HuH-7.5 (cell line): ENCODE results near the gene ARHGEF40.
A peak's percentile ranks its signal among the peaks of the same experiment; 100 is the strongest.
"Not testable (repeated sequence)": the region's sequence is repeated elsewhere in the genome, so short reads cannot be mapped to it uniquely, and the experiment has no call there.

ENCODE experiments used
- DNase-seq: peaks from one replicate; pipeline ENCODE4 v3.0.0; 2011; ENCODE audit warnings: low spot score

The ARHGEF40 gene

GRCh38 chr14:21039585-21040369 lies 30.3 kb upstream of the ARHGEF40 start:
- peak; percentile 63 for DNase-seq

GRCh38 chr14:21040370-21040925 lies 29.7 kb upstream of the ARHGEF40 start:
- DNase-seq, result no peak

DNA sequence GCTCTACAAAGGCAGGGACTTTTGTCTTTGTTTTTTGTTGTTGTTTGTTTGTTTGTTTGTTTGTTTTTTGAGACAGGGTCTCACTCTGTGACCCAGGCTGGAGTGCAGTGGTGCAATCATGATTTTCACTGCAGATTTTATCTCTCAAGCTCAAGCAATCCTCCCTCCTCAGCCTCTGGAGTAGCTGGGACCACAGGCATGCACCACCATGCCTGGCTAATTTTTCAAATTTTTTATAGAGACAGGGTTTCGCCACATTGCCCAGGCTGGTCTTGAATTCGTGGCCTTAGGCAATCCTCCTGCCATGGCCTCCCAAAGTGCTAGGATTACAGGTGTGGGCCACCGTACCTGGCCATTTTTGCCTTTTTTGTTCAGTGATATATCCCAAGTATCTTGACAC lies 29.2 kb upstream of the ARHGEF40 start:
- DNase-seq, result not testable (repeated sequence)

DNA sequence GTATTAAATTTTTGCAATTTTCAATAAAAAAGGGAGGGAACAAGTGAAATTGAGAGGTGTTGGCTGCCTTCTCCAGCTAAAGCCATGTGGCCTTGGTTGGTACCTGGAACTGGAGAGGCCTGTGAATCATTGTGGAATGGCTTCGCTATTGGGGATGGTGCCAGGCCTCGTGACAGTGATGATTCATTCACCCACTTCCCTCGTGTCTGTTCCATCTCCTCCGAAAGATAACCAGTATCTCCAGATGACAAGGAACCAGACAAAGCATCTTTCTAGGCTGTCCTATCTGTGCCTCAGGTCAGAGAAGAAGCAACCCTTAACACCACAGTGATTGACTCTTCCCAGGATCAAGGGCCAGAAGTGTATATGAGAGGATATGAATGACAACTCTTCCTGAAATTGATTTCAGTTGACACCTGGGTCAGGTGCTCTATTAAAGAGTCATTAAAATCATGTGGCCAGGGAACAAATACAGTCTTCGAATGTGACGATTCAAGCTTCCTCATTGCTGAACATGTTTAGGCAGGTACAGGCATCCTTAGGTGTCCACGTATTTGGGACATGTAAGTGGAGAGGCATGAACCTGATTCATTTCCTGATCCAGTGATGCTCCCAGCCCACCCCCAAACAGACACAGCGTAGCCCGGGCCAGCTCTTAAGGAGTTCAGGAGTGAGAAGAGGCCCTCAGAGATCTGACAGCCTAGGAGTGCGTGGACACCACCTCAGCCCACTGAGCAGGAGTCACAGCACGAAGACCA lies 28.2 kb upstream of the ARHGEF40 start, which contains the start of gene RNASE7:
TSS of gene RNASE7 (plus strand) at position 687 of the 758 bp plus-strand sequence. CDS start 631 bp downstream, outside the sequence.
- no peak for DNase-seq

GRCh38 chr14:21042918-21043317 lies 27.2 kb upstream of the ARHGEF40 start:
- DNase-seq, result no peak

- DNase-seq, result no peak
Observed at GRCh38 chr14:21043387-21043973, 26.6 kb upstream of the ARHGEF40 start.

- DNase-seq, result no peak
Observed at GRCh38 chr14:21043974-21044618, 26.0 kb upstream of the ARHGEF40 start.

DNA sequence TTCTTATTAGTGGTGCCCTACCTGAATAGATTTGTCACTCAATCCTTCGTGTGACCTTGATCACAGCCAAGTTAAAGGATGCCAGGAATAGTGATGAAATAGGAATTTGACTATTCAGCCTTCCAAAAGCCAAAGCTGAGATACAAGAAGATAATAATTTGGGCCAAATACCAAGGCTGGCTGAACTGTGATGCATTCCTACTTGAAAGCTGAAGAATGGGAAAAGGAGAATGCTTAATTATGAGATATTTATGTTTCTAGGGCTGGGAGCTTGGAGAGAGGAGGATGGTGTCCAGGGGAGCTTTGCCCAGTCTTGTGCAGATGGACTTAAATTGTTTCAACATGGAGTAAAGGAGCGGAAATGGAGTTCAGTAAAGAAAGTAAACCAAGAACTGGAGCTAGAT lies 22.7 kb upstream of the ARHGEF40 start:
- DNase-seq, result no peak

DNA sequence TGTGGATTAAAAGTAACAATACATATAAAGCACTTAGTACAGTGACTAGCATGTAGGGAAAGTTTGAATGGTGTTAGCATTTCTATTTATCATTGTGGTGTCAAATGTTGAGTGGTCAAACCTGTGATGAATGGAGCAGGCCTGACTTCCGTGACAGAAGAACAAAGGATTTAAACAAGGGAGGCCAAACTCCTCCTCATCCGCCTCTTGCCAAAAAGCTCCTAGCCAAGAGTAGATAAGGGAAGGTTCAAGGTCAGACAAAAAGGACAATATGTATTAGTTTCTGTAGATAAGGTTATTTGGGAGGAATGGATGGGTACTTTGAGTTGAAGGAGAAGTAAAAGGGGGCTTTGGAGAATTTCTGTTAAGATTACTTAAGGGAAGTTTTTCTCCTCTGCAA lies 21.5 kb upstream of the ARHGEF40 start:
- DNase-seq, result no peak

- DNase-seq, result no peak
Observed at GRCh38 chr14:21049271-21049673, 20.8 kb upstream of the ARHGEF40 start.

DNA sequence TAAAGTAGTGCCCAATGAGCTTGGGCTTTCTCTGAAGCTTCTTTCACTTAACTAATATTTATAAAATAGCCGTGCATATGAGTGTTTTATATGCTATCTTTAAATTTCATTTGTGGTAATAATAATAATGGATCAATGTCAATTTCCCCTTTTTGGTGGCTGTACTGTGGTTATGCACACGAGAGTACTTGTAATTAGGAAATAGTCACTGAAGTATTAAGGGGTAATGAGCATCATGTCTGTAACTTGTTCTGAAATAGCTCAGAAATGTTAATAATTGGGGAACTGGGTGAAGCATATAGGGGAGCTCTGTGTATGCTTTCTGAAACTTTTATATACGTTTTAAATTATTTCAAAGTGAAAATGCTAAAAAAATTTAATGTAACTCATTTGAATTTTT lies 19.5 kb upstream of the ARHGEF40 start:
- no peak for DNase-seq

DNA sequence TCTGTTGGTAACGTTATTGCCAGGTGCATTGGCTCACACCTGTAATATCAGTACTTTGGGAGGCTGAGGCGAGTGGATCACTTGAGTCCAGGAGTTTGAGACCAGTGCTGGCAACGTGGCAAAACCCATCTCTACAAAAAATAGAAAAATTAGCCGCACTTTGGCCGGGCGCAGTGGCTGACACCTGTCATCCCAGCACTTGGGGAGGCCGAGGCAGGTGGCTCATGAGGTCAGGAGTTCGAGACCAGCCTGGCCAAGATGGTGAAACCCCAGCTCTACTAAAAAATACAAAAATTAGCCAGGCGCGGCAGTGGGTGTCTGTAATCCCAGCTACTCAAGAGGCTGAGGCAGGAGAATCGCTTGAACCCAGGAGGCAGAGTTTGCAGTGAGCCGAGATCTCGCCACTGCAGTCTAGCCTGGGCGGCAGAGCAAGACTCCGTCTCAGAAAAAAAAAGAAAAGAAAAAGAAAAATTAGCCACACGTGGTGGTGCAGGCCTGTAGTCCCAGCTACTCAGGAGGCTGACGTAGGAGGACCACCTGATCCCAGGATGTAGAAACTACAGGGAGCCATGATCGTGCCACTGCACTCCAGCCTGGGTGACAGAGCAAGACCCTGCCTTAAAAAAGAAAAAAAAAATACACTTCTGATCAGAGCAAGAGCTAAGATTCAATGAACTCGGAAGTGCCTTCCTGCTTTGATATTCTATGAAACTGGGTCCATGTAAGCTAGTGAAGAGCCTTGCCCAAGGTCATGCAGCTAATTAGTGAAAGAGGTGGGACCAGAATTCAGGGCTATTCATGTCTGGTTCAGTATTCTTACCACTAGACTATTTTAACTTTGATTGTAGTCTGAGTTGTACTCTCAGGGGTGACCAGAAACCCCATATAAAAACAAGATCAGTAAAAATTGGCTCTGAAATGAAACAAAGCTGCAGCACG lies 16.7 kb upstream of the ARHGEF40 start:
- no peak for DNase-seq

DNA sequence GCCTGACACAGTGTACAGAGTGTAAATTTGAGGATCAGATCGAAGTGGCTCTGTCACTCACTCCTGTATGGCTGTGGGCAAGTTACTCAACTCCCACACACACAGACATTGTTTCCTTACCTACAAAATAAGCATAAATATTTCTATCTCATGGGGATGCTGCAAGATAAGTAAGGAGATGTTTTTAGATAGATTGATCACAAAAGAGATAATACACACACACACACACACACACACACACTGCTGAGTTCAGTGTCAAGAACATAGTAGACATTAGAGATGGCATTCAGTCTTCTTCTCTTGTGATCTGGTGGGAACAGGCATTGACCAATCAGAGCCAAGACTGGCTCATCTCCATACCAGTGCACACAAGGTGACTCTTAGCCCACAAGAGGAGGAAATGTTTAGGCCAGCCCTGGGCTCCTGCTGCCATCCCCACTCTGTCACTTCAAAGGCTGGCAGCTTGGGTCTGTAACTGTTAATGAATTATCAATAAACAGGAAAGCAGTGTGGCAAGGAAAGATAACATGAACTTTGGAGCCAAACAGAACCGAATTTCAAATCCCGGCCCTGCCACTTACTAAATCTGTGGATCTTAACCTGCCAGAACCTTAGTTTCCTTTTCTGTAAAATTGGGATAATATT lies 15.9 kb upstream of the ARHGEF40 start:
- DNase-seq, result no peak

GRCh38 chr14:21054768-21055145 lies 15.3 kb upstream of the ARHGEF40 start:
- DNase-seq, result no peak

- DNase-seq, result no peak
Observed at GRCh38 chr14:21055432-21056117, 14.5 kb upstream of the ARHGEF40 start.

GRCh38 chr14:21056520-21057163 lies 13.5 kb upstream of the ARHGEF40 start:
- DNase-seq, result no peak

DNA sequence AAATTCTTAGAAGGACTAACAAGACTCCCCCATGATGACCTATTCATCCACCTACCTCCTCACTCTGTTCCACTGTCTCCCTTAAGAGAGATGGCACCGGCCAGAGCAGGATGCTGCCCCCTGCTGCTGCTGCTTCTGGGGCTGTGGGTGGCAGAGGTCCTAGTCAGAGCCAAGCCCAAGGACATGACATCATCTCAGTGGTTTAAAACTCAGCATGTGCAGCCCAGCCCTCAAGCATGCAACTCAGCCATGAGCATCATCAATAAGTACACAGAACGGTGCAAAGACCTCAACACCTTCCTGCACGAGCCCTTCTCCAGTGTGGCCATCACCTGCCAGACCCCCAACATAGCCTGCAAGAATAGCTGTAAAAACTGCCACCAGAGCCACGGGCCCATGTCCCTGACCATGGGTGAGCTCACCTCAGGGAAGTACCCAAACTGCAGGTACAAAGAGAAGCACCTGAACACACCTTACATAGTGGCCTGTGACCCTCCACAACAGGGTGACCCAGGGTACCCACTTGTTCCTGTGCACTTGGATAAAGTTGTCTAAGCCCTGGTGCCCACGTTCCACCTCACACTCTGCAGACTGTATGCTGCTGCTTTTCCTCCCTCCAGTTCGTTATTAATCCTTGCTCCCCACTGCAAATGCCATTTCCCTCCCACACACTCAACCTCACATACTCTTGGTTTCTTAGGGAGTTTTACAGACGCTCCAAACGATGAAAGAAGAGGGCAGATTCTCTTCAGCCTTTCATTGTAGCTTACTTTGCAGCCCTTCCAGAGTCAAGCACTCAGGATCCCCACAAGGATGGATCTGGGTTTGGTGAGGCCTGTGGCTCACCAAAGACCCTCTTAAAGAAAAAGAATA lies 12.1 kb upstream of the ARHGEF40 start, which contains the start of gene RNASE8:
TSS of gene RNASE8 (plus strand) at position 20 of the 873 bp plus-strand sequence. CDS start at position 91, 71 bp downstream.
- no peak for DNase-seq

GRCh38 chr14:21058903-21059302 lies 11.2 kb upstream of the ARHGEF40 start:
- no peak for DNase-seq
